Erythroblast (primary cell): ENCODE data around the gene TRAPPC6A.

ENCODE experiments used
- GATA1 ChIP-seq: IDR thresholded peaks from 2 replicates; pipeline ENCODE4 v1.6.1; 2011; ENCODE audit warnings: low read depth, mild to moderate bottlenecking, control low read depth, low read length, moderate library complexity
- POLR2A ChIP-seq: IDR thresholded peaks from 2 replicates; pipeline ENCODE4 v1.6.1; 2011; ENCODE audit warnings: mild to moderate bottlenecking, low read length

DNA sequence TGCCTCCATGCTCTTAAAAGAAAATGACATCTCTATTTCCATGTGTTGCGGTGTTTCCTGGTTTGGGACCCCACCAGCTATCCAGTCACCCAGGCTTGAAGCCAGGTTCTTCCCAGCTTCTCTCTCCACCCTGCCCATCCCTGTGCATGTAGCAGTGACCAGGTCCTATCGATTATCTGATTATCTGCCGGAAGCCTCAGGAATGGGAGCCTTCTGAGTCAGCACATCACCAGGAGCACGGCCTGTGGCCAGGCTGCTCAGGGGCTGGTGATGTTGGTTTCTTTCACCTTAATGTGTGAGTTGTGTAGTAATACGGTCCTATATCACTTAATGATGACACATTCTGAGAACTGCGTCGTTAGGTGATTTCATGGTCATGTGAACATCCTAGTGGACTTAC lies 51.4 kb downstream of the TRAPPC6A start:
- no peak for TF ChIP-seq POLR2A
- no peak for TF ChIP-seq GATA1
